Activated CD4-positive, CD25-positive, alpha-beta regulatory T cell (primary cell): ENCODE measurements around the gene ENOX2.
"Not testable (repeated sequence)": the region's sequence is repeated elsewhere in the genome, so short reads cannot be mapped to it uniquely, and the experiment has no call there.

ENCODE experiments used
- DNase-seq, 4 experiments: peaks; one replicate each; lab custom pipeline; 2025; lab: John Stamatoyannopoulos, UW

Gene ENOX2

DNA sequence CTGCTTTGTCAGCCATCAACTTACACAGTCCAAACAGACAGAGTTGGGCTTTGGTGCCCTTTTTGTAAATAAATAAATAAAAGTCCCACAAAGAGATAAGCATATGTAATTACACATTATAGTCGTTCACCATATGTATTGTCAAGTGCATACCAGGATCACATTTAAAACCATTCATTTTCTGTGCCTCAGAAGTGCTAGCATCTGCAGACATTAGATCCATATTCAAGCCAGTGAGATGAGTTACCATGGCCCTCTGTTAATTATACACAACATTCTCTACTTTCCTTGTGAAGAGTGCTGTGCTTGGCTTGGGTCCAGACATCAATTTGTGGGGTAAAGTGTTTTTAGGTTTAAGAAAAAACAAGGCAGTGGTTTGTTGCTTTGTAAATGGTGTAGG, 76.8 kb downstream of the ENOX2 start:
- DNase-seq, result no peak

DNA sequence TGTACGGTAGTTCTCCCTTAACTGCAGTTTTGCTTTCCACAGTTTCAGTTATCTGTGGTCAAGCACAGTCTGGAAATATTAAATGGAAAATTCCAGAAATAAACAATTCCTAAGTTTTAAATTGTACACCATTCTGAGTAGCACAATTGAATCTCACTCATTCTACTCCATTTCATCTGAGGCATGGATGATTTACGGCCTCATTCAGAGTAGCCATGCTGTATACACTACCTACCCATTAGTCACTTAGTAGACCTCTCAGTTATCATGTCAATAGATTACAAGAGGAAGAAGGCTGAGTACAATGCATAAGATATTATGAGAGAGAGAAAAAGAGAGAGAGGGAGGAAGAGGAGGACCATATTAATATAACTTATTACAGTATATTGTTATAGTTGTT, 77.5 kb downstream of the ENOX2 start:
- DNase-seq, result no peak

DNA sequence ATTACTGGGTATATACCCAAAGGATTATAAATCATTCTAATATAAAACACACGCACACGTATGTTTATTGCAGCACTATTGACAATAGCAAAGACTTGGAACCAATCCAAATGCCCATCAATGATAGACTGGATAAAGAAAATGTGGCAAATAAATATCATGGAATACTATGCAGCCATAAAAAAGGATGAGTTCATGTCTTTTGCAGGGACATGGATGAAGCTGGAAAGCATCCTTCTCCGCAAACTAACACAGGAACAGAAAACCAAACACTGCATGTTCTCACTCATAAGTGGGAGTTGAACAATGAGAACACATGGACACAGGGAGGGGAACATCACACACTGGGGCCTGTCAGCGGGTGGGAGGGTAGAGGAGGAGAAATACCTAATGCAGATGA, 83.6 kb downstream of the ENOX2 start:
- not testable (repeated sequence) for DNase-seq

DNA sequence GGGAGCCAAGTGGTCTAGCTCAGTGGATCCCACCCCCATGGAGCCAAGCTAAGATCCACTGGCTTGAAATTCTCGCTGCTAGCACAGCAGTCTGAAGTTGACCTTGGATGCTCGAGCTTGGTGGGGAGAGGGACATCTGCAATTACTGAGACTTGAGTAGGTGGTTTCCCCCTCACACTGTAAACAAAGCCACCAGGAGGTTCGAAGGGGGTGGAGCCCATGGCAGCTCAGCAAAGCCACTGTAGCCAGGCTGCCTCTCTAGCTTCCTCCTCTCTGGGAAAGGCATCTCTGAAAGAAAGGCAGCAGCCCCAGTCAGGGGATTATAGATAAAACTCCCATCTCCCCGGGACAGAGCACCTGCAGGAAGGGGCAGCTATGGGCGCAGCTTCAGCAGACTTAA, 89.1 kb downstream of the ENOX2 start:
- DNase-seq, result not testable (repeated sequence)

DNA sequence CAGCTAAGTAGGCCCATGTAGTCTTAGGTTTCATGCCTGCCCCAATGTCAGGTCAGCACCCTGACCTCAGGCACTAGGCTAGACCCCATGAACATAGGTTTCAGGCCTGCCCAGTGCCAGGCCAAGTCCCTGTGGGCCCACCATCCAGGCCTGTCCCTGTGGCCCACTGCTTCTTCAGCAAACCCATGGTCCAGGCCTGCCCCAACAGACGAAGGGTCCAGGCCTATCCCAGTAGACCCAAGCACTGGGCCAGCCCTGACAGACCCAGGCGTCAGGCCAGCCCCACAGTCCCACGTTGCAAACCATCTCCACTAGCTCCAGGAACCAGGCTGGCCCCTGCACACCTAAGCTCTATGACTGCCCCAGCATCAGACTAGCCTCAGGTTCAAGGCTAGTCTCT, 92.4 kb downstream of the ENOX2 start:
- DNase-seq, result no peak

DNA sequence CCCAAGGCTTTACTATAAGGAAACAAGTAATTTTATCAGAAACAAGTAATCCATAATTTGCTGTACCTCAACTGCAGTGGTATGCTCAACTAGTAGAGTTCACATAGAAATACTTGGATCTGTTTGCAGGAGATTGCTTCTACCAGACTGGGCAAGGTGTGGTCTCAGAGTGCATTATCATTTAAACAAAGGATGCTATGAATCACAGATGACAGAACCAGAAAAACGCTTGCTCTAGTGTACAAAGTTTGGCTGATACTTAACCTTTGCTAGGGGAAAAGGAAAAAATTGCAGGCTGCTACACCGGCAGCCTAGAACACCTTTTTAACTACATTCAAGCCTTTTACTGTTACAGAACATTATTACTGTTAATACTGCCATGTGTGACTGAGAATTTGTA, 97.1 kb downstream of the ENOX2 start:
- DNase-seq, result no peak

DNA sequence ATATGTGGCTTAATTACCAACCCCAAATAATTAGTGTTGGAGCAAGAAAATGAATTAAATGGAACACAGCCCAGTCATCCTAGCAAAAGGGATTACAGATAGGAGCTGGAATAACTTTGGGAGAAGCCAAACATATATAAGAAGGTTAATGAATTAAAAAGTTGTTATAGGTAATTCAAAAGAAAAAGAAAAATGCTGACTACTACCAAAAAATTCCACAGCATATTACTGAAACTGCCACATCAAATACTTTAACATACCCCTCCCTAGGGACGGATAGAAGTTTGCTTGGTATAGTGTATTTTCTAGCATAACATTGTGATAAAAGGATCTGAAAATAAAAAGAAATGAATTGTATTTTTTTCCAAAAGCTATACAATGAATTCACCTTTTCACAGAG, 99.5 kb downstream of the ENOX2 start:
- DNase-seq, result no peak

DNA sequence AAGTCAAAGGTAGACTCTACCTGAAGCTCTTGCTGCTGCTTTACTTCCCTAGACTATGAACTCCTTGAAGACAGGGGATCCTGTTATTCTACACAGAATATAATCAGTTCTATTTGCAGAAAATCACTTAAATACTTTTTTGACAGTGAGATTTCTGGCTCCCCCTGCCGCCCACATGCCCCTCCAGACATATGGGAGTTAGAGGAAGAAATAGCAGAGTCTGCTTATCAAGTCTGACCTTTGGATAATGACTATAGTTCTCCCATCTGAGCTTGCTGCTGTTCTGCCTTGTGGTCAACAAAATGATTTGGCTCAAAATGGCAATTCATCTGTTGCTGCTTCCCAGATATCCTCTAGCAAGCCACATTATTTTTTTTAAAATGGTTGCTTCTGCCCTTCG, 101.1 kb downstream of the ENOX2 start:
- DNase-seq, result no peak

DNA sequence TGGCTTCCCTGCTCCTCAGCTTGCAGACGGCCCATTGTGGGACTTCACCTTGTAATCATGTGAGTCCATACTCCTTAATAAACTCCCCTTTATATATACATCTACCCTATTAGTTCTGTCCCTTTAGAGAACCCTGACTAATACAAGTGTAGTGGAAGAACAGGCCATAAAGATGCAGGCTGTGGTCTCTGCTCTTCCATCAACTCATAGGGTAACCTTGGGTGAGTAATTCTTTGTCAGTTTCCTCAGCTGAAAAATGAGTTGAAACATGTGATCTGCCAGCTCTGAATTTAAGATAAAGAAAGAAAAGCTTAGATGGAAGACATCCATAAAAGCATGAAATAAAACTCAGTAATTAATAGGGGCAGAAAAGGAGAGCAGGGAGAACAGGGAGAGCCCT, 103.6 kb downstream of the ENOX2 start:
- no peak for DNase-seq

DNA sequence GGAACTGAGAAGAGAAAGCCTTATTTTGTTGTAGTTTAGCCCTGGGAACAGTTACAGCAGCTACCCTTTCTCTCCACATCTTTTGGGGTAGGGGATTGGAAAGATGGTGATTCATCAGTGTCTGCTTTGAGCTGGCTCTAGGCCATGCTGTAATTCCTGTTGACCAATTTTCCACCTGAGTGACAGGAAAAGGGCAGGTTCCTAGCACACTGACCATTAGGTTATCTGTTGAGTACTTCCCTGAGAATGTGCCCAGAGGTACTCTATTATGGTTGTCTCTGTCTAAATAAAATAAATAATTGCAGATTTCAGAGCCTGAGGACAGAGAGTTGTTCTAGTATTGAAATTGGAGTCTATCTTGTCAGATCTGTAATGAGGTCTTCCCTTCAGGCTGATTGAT, 109.0 kb downstream of the ENOX2 start:
- no peak for DNase-seq

DNA sequence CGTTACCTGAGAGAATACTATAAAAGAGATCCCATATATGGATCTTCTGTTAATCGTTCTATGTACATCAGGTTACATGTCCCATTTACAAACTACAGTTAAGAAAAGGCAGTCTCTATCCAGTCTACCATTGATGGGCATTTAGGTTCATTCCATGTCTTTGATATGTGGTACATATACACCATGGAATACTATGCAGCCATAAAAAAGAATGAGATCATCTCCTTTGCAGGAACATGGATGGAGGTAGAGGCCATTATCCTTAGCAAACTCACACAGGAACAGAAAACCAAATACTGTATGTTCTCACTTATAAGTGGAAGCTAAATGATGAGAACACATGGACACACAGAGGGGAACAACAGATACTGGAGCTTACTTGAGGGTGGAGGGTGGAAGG, 111.1 kb downstream of the ENOX2 start:
- DNase-seq, result not testable (repeated sequence)

DNA sequence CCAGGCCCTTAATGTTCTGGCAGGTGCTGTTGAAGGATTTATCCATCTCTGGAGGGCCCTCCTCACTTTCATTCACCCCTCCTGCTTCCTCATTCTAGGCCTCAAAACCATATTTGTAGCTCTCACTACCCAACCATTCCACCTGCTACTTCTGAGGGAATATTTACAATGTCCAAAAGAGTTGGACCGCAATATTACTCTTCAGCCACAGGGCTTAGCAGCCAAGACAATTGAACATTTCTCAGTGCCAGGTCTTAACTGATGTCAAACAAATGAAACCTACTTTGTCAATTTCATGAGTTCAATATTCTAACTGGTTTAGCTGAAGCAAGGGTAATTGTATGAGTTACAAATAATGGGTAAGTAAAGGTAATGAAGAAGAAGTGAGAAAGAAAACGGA, 113.2 kb downstream of the ENOX2 start:
- DNase-seq, result no peak

DNA sequence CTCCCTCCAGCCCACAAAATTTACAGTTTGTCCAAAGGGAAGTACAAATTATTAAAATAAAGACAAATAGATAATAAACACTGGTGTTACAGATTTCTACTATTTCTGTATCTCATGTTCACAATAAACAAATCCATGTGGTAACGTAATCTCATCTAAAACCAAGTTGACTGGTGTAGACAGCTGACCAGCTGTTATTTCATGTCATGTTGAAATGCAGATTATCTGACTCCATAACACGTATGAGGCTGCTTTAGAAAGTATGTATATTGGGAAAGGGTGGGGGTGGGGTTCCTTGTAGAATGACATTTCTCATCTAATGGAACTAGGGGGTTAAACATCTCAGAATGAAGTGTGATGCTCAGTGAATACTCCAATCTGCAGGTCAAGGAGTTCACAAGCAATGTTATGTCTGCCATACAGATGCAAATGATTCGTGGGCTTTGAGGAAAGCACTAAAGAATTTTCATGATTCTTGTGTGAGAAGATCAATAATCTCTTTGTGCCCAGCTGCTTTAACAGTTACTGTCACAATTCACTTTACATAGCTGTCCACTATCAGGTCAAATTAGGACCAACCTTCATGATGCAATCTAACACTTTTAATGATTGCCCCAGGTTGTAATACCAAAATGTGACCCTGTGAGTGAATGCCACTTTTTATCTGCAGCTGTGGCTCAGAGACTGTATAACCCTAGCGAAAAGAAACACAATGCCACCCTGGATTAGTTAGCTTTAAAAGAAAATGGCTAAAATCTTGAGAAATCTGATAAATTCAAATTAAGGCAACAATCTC, 114.0 kb downstream of the ENOX2 start:
- no peak for DNase-seq

DNA sequence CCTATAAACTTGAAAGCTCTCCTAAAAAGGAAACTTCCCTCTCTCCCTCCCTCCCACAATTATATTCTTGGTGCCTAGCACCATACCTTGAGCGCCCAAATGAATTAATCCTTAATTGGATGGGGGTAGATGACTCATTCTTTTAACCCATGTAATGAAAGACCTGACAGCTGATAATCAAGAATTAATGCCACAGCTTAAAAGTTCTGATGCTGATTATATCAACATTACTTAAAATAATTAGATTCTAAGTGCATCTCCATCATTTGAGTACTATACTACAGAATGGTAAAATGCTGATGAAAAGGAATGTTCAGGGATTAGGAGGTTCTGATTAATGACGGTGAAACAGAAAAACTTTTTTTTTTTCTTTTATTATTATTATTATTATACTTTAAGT, 117.0 kb downstream of the ENOX2 start:
- DNase-seq, result no peak

DNA sequence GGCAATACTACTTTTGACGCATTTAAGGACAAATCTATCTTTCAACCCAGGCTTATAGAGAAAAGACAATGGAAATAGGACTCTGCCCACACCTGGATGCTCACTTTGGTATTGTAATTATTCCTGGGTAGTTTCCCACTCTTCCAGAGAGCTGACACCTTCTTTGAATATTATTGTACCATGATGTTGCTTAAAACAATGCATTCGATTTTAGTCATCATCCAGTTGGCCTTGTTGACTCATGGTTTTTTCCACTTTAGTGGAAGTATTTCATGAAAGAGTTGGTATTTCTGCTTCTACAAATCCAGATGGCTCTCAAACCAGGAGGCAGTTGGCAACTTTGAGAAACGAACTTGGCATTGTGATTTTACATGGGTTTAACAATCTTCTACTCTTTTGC, 124.2 kb downstream of the ENOX2 start:
- no peak for DNase-seq

DNA sequence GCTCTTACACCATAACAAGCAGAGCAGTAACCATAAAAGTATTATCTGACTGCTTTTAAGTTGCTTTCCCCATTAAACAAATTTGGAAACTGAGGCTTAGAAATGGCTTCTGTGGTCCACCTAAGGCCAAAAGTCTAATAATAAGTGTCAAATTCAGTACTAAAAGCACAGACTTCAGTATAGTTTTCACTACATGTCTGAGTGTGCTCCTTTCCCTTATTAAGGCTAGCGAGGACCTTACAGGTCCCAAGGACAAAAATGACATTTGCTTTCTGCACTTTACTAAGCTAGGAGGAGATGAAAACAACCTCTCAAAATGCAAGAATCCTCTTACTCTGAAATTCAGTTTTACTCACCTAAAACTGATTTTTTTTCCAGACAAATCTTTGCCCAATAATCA, 127.2 kb downstream of the ENOX2 start:
- DNase-seq, result no peak

DNA sequence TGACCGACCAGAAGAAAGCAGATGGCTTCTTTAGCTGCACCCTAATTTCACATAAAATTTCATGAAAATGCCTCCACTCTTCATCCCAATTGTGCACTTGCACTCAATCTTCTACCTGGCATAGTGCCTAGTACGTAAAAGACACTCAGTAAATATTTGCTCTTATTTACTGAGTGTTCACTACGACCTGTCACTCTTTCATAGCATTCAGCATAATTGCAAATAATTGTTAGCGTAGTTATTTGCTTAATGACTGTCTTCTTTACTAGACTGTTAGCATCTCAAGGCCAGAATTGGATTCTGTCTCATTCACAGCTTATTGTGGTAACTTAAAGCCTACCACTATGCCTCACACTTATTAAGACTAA, 130.2 kb downstream of the ENOX2 start:
- no peak for DNase-seq

DNA sequence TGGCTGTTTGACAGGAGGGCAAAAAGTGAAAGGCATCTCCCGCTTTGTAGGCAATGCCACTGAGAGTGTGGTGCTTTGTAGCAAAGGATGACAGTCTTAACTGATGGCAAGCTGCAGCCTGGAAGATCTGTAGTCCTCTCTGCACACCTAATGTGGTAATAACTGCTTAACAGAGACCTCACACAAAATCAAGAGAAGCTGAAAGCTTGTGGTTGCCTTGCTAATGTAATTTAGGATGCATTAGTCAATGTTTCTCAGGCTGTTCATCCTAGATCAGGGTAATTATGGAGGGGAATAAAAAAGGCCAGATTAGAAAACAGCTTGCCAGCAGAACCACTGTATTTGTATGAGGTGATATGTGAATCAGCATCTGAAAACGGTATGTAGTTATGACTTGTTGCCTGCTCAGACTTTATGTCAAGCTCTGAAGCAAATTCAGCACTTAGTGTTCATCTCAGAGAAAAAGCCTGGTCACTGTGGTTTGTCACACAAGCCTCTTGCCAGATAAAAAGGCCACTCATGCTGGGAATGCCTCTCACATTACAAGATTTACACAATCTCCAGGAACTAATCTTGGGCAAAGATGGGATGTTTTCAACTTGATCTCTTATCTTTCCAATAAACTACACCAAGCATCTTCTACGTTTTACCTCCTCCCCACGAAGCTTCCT, 130.8 kb downstream of the ENOX2 start:
- DNase-seq, result no peak

DNA sequence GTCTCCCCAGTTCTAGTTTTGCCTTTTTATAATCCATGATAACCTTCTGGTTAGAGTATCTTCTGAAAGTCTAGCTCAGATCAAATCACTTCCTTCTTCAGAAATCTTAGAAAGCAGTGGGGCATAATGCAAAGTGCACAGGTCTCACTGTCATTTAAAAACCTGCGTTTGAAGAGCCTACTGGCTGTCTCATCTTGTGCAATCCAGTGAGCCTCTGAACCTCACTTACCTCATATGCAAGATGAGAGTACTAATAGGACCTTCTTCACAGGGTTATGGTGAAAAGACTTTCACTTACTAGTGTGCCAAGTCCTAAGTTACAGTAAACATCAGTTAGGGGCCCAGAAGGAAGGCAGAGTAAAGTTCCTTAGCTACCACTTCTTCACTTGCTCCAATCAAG, 131.4 kb downstream of the ENOX2 start:
- DNase-seq, result no peak

DNA sequence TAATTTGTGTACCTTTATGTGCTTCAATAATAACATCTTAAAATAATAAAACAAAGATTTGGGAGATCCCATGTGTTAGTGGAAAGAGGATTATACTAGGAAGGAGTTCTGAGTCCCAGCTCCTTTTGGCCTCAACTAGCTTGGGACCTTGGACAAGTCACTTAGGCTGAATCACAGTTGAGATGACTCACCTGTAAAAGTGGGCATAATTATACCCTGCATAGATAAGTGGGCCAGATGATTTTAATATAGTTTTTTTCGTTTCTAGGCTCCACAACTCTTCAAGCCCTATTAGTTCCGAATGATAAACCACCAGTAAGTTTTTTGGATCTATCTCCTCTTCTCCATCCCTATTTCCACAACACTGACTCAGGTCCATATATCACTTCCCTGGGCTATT, 131.8 kb downstream of the ENOX2 start:
- DNase-seq, result no peak

DNA sequence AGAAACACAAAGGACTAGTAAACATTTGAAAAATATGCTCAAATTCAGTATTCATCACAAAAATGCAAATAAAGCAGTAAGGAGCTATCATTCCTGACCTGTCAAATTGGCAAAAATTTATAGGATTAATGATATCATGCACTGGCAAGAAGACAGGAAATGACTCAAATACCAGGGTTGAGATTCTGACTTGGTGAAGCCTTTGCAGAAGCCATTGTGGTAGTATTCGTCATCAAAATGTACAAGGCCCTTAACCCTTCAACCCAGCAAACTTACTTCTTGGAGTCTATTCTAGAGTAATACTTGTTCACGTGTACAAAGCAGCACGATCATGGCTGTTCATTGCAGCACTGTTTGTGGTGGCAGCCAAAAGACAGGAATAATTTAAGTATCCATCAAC, 132.4 kb downstream of the ENOX2 start:
- DNase-seq, result no peak

DNA sequence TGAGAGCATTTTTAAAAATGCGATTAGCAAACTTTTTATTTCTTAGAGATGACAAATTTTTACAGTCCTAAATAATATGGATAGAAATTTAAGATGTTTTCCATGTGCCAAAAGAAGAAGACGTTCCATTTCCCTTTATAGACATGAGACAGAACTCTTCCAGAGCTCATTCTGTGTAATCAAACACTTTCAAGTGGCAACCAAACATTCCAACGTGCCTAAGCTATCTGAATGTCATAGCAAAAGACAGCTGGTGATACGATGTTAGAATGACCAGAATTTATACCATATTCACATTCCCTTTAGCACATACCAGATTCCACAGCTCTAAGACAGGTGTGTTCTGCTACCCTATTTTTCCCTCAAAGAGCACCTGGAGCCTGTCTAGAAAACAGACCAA, 133.2 kb downstream of the ENOX2 start:
- no peak for DNase-seq

DNA sequence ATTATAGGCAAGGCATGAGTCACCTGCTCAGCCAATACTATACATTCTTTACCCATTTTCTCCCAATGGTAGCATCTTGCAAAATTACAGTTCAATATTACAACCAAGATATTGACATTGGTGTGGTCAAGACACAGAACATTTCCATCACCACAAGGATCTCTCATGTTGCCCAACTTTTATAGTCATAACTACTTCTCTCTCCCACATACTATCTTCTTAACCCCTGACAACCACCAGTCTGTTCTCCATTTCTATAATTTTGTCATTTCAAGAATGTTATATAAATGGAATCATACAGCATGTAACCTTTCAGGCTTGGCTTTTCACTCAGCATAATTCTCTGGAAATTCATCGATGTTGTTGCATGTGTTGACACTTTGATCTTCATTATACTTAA, 144.9 kb downstream of the ENOX2 start:
- DNase-seq, result no peak

DNA sequence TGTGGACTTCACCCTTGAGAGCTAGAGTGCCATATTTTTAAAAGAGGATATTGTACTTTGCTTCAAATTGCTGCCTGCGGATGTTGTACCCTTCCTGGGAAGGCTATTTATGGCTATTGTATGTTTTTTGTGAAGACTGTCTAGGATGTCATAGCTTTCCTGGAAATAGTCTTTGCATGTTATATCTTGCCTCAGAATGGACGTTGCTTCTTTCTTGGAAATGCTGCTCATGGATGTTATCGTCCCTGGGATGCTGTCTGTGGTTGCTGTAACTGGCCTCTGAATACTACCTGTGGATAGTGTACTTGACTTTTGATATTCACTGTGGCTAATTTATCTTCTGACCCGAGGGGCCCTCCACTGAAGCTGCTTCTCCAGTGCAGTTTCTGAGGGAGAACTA, 146.8 kb downstream of the ENOX2 start:
- no peak for DNase-seq
